A549 (cell line): ENCODE measurements around the gene NECTIN4. TPM values are rescaled to one million over a fixed set of nuclear protein-coding genes. Genes with fewer than 3 reads are reported as not detected.
A peak's percentile ranks its signal among the peaks of the same experiment; 100 is the strongest.

Source experiments
- ATAC-seq, 2 experiments: fragments of 200-7000 bp in 1 of 2; fragments of >200 bp in 1 of 2; cut with Nextera tagmentation in 1 of 2; cut with Tn5 transposase in 1 of 2; 3 replicates each; pipeline versions ENCODE4 v1.8.0 to v1.9.1; 2018 to 2020; ENCODE audit warnings: mild to moderate bottlenecking in 1 of 2, moderate library complexity in 1 of 2
- CTCF ChIA-PET: fragments of 300-600 bp; sonication (Branson Sonifier 250); formaldehyde crosslinking; extraction: SDS; loops from one replicate; lab custom pipeline; 2021; ENCODE audit warnings: antibody characterized with exemption, inconsistent platforms; lab: Yijun Ruan, JAX
- POLR2A ChIA-PET: fragments of 350-600 bp; formaldehyde crosslinking; extraction: SDS; loops from one replicate; lab custom pipeline; 2021; ENCODE audit warnings: antibody characterized with exemption, inconsistent platforms; lab: Yijun Ruan, JAX
- DNase-seq, 2 experiments: peaks; one replicate each; pipeline versions ENCODE4 v3.0.0 to v3.0.0-alpha.2; 2011 to 2016; ENCODE audit warnings: low read depth in 1 of 2, low spot score in 1 of 2
- FAIRE-seq: peaks from 2 replicates; lab custom pipeline; 2011; peaks lifted over from hg19 to GRCh38; lab: Jason Lieb, UNC
- H3K27ac ChIP-seq, 2 experiments: fragments of >200 bp; sonication (Bioruptor Twin); formaldehyde crosslinking; 3 replicates each; pipeline ENCODE4 v1.5.1; 2016 to 2017
- H3K4me1 ChIP-seq: fragments of >200 bp; sonication (Bioruptor Twin); formaldehyde crosslinking; 3 replicates; pipeline ENCODE4 v1.6.1; 2016
- H3K4me2 ChIP-seq: fragments of >200 bp; sonication (Bioruptor Twin); formaldehyde crosslinking; 3 replicates; pipeline ENCODE4 v1.6.1; 2016
- H3K4me3 ChIP-seq: fragments of >200 bp; sonication (Bioruptor Twin); formaldehyde crosslinking; 3 replicates; pipeline ENCODE4 v1.5.1; 2016
- H3K9me3 ChIP-seq: fragments of >200 bp; sonication (Bioruptor Twin); formaldehyde crosslinking; 3 replicates; pipeline ENCODE4 v1.6.1; 2016
- BHLHE40 ChIP-seq: IDR thresholded peaks from 2 replicates; pipeline ENCODE4 v1.6.1; 2012; ENCODE audit warnings: low read depth, low read length, inconsistent platforms
- CEBPB ChIP-seq, 2 experiments: fragments of >200 bp in 1 of 2; sonication (Bioruptor Twin) in 1 of 2; formaldehyde crosslinking in 1 of 2; IDR thresholded peaks; 2 replicates each; pipeline ENCODE4 v1.6.1; 2012 to 2016
- EHF ChIP-seq: fragments of 250-450 bp; sonication (Bioruptor Pico); IDR thresholded peaks from 2 replicates; pipeline ENCODE4 v1.5.0; 2020; ENCODE audit warnings: mild to moderate bottlenecking
- EP300 ChIP-seq, 2 experiments: fragments of >200 bp; sonication (Bioruptor Twin); formaldehyde crosslinking; IDR thresholded peaks; 2 replicates in 1 of 2; 3 replicates in 1 of 2; pipeline ENCODE4 v1.6.1; 2016 to 2017
- ESRRA ChIP-seq: fragments of 150-350 bp; IDR thresholded peaks from 2 replicates; pipeline ENCODE4 v1.6.1; 2014; ENCODE audit warnings: mild to moderate bottlenecking, low read length, borderline replicate concordance
- FOSB ChIP-seq: fragments of 250-450 bp; sonication (Bioruptor Pico); IDR thresholded peaks from 2 replicates; pipeline ENCODE4 v1.5.0; 2020; ENCODE audit warnings: mild to moderate bottlenecking, moderate library complexity
- FOSL2 ChIP-seq, 2 experiments: fragments of 450-650 bp in 1 of 2; fragments of >200 bp in 1 of 2; sonication (Bioruptor Twin) in 1 of 2; formaldehyde crosslinking; IDR thresholded peaks; 2 replicates each; pipeline versions ENCODE4 v1.5.0 to v1.6.1; 2016 to 2020; ENCODE audit warnings: mild to moderate bottlenecking in 1 of 2, moderate library complexity in 1 of 2
- JUN ChIP-seq, 2 experiments: fragments of >200 bp; sonication (Bioruptor Twin); formaldehyde crosslinking; IDR thresholded peaks; 2 replicates in 1 of 2; 3 replicates in 1 of 2; pipeline ENCODE4 v1.6.1; 2016 to 2017
- JUNB ChIP-seq: fragments of >200 bp; sonication (Bioruptor Twin); formaldehyde crosslinking; IDR thresholded peaks from 2 replicates; pipeline ENCODE4 v1.6.1; 2016
- KDM1A ChIP-seq: fragments of 200-600 bp; sonication (generic); IDR thresholded peaks from 2 replicates; pipeline ENCODE4 v1.6.1; 2016; ENCODE audit warnings: low read depth, mild to moderate bottlenecking
- MYC ChIP-seq: IDR thresholded peaks from 2 replicates; pipeline ENCODE4 v1.6.1; 2012; ENCODE audit warnings: mild to moderate bottlenecking, inconsistent platforms, low read length, improper control_type of control experiment, borderline replicate concordance
- NFE2L2 ChIP-seq: fragments of 150-350 bp; conservative IDR thresholded peaks from 2 replicates; pipeline ENCODE4 v1.6.1; 2014; ENCODE audit warnings: low read length
- NPAS2 ChIP-seq: fragments of 250-450 bp; sonication (Bioruptor Pico); IDR thresholded peaks from 2 replicates; pipeline ENCODE4 v1.8.0; 2022; ENCODE audit warnings: mild to moderate bottlenecking, moderate library complexity, borderline replicate concordance
- POLR2A ChIP-seq: IDR thresholded peaks from 2 replicates; pipeline ENCODE4 v1.6.1; 2012; ENCODE audit warnings: mild to moderate bottlenecking, low read length
- RAD21 ChIP-seq, 2 experiments: fragments of >200 bp in 1 of 2; sonication (Bioruptor Twin) in 1 of 2; formaldehyde crosslinking in 1 of 2; IDR thresholded peaks in 1 of 2; conservative IDR thresholded peaks in 1 of 2; 2 replicates in 1 of 2; 3 replicates in 1 of 2; pipeline ENCODE4 v1.6.1; 2012 to 2018; ENCODE audit warnings: inconsistent platforms in 1 of 2
- RARB ChIP-seq: fragments of 250-450 bp; sonication (Bioruptor Pico); IDR thresholded peaks from 2 replicates; pipeline ENCODE4 v1.8.0; 2021; ENCODE audit warnings: mild to moderate bottlenecking, moderate library complexity
- SREBF2 ChIP-seq: fragments of 450-650 bp; IDR thresholded peaks from 2 replicates; pipeline ENCODE4 v1.6.1; 2014; ENCODE audit warnings: mild to moderate bottlenecking, moderate library complexity
- ZC3H11A ChIP-seq: fragments of 450-650 bp; IDR thresholded peaks from 2 replicates; pipeline ENCODE4 v1.6.1; 2014; ENCODE audit warnings: antibody characterized with exemption, mild to moderate bottlenecking
- ZNF302 ChIP-seq: fragments of 250-450 bp; sonication (Bioruptor Pico); IDR thresholded peaks from 2 replicates; pipeline ENCODE4 v1.9.0; 2021; ENCODE audit warnings: inconsistent platforms, mild to moderate bottlenecking, moderate library complexity
- WGBS: methylation state at CpG from one replicate; pipeline ENCODE4 v1.1.6; 2017; ENCODE audit errors: missing lambda C conversion rate; 5-methylcytosine and 5-hydroxymethylcytosine counted together
- polyA plus RNA-seq, 4 experiments: library from polyadenylated mRNA; depleted of rRNA in 3 of 4; stranded (reverse); fragments of >200 nt; fragmentation: RNase III in 1 of 4; extraction: RNeasy Plus Mini Kit Qiagen cat#74134 plus additional on column Dnase treatment in 1 of 4; gene quantifications; 2 replicates in 3 of 4; 3 replicates in 1 of 4; pipeline ENCODE4 v1.2.3, GENCODE V29; 2011 to 2017
- TF ChIP-seq, protein P1 (sequence below): fragments of >200 bp; sonication (Bioruptor Twin); formaldehyde crosslinking; IDR thresholded peaks from 3 replicates; pipeline ENCODE4 v1.6.1; 2016
- TF ChIP-seq, protein P2 (sequence below): IDR thresholded peaks from 2 replicates; pipeline ENCODE4 v1.6.1; 2012

NECTIN4 gene
- polyA plus RNA-seq, 2 of the 4 experiments (the other 2 are of a cell fraction): 1.5 to 4.3 TPM

DNA sequence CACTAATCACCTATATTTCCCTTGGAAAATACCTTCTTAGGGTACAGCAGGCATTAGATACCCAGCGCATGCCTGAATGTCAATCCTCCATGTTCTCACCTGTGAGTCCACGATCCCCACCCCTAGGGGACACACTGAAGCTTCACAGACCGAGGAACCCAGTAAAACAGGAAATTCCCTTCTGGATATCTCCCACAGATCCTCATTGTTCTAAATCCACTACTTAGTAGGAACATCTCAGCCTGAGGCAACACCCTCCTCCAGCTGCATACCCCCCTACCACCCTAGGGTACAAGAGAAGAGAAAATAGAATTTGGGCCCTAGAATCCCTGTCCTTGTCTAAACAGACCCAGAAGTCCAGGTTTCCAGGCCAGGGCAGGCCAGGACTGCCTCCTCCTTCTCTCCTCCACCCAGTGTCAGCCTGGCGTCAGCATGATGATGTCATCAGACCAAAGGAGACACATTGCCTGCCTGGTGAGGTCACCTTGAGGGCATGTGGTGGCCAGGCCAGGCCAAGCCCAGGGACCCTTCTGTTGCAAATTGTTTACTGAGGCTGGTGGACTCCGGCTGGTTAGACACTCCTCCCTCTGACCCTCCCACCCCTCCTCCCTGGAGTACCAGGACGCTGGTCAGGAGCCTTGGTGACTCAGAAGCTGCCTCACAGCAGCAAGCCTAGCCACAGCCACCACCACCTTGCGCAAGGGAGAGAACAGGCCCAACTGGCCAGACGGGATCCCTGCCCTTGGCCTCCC, 6.2 kb downstream of the NECTIN4 start:
- Histone ChIP-seq H3K4me1 (peaks cover 56% of the 10 kb centered on the region), H3K4me2 (peak overlapping the region; percentile 69), H3K27ac (peak overlapping the region; percentile 88), H3K4me3 (no peak overlapping the region), H3K9me3 (no peaks in the 10 kb centered on the region)
- peak; percentile 69 to 91 for DNase-seq
- ATAC-seq: peak; percentile 90 to 91
- CTCF ChIA-PET: interaction anchor here (1.2 to 12.7 kb wide), 5 partner anchors 9 to 24 kb away, joined by 4 to 167 read pairs (median 6); partner anchors contain the start of gene KLHDC9
- POLR2A ChIA-PET: interaction anchor here (1.6 kb wide), 1 partner anchor 38 kb away, joined by 3 read pairs; no protein-coding TSS in a partner anchor
- TF ChIP-seq MYC (peak; percentile 58), EP300 (IDR thresholded peaks at IDR 0.05) (peak in 1 of 2 experiments; percentile 12; a peak in 1 of 5 replicates), RARB (CRISPR knock-in tag) (0 out of 2 replicates have a peak, but pooled peaks have one; percentile 35), CEBPB (IDR thresholded peaks at IDR 0.05) (peak; percentile 80 to 94), POLR2A (peak; percentile 16; the same call in 1 of the 2 replicates), ZNF302 (no peak), FOSL2 (IDR thresholded peaks at IDR 0.05) (peak; percentile 73; the same call in 1 of the 2 replicates), FOSL2 (CRISPR knock-in tag; IDR thresholded peaks at IDR 0.05) (peak; percentile 88), FOSB (CRISPR knock-in tag) (no peak), RAD21 (conservative IDR thresholded peaks at IDR 0.05 in 1 of 2, IDR thresholded peaks at IDR 0.05 in 1 of 2) (peak in 1 of 2 experiments; percentile 35; a peak in 2 of 5 replicates), JUN (IDR thresholded peaks at IDR 0.05) (peak; percentile 46 to 71; a peak in 2 of 5 replicates), ESRRA (peak; percentile 6; the same call in 1 of the 2 replicates), KDM1A (no peak), JUNB (peak; percentile 60)
- TF ChIP-seq, protein P1, sequence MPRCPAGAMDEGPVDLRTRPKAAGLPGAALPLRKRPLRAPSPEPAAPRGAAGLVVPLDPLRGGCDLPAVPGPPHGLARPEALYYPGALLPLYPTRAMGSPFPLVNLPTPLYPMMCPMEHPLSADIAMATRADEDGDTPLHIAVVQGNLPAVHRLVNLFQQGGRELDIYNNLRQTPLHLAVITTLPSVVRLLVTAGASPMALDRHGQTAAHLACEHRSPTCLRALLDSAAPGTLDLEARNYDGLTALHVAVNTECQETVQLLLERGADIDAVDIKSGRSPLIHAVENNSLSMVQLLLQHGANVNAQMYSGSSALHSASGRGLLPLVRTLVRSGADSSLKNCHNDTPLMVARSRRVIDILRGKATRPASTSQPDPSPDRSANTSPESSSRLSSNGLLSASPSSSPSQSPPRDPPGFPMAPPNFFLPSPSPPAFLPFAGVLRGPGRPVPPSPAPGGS: 0 out of 3 replicates have a peak, but pooled peaks have one; percentile 10
- TF ChIP-seq, protein P2, sequence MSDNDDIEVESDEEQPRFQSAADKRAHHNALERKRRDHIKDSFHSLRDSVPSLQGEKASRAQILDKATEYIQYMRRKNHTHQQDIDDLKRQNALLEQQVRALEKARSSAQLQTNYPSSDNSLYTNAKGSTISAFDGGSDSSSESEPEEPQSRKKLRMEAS: peak; percentile 66; the same call in 1 of the 2 replicates
- FAIRE-seq: peak; percentile 23
- WGBS: 31% methylated on average over 6 of the region's 8 CpGs

DNA sequence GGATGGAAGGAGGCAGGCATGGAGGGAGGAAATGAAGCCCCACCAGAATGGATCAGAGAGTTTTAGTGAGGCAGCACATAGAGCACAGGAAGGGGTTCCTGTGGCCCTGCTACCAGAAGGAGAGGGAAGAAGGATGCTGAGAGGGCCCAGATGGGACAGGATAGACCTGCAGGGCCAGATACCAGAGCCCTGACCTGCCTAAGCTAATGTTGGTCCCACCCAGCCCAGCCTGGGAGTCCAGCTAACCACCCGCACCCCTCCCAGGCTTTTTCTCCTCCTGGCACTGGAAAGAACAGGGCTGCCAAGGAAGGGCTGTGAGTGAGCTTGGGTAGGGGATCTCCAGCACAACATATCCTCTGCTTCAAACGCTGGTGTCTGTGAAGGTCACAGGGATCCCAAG, 6.9 kb downstream of the NECTIN4 start:
- Histone ChIP-seq H3K4me1 (peaks cover 55% of the 10 kb centered on the region), H3K4me2 (peak overlapping the region; percentile 69), H3K27ac (peak overlapping the region; percentile 88), H3K4me3 (no peak overlapping the region), H3K9me3 (no peaks in the 10 kb centered on the region)
- ChIA-PET CTCF (interaction anchor here (1.2 to 12.7 kb wide), 5 partner anchors 9 to 23 kb away, joined by 4 to 167 read pairs (median 6); partner anchors contain the start of gene KLHDC9), POLR2A (interaction anchor here (1.6 kb wide), 1 partner anchor 38 kb away, joined by 3 read pairs; no protein-coding TSS in a partner anchor)
- 92% methylated on average over 2 of the region's 2 CpGs for WGBS
- no peak for DNase-seq
- no peak for FAIRE-seq
- TF ChIP-seq SREBF2 (no peak), EHF (no peak)
- ATAC-seq: no peak

DNA sequence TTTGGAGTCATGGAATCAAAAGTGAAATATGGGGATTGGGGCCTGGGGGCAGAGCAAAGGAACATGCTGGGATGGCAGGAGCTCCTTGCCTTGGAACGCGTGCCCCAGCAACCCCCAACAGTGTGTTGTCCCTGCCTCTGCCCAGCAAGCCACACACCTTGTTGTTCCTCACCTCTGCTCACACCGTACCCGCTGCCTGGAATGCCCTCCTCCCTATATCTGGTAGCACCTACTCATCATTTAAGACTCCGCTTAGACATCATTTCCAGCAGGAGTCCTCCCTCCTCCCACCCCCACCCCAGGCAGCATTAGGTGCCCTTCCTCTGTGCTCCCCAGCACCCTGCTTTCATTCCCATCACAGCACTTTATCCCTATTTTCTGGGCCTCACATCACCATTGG, 7.8 kb downstream of the NECTIN4 start:
- ChIA-PET POLR2A (interaction anchor here (1.6 kb wide), 1 partner anchor 37 kb away, joined by 3 read pairs; no protein-coding TSS in a partner anchor), CTCF (interaction anchor here (2.6 to 12.7 kb wide), 2 partner anchors 10 to 15 kb away, joined by 15 to 167 read pairs; partner anchors contain the start of gene KLHDC9)
- no peaks in the 10 kb centered on the region for H3K9me3 ChIP-seq
- DNase-seq (no peak), ATAC-seq (no peak), FAIRE-seq (no peak)
- H3K4me3 ChIP-seq: no peak overlapping the region
- peaks cover 53% of the 10 kb centered on the region for H3K4me1 ChIP-seq
- 84% methylated on average over 5 of the region's 5 CpGs for WGBS
- TF ChIP-seq, protein P1: no peak
- TF ChIP-seq NPAS2: no peak
- TF ChIP-seq NFE2L2: no peak
- no peak for TF ChIP-seq ZC3H11A
- no peak for TF ChIP-seq BHLHE40
- peak overlapping the region; percentile 32 to 88 for H3K27ac ChIP-seq
- no peak overlapping the region for H3K4me2 ChIP-seq
